ENCODE measurements around the gene SDHAF1. TPM values are rescaled to one million over a fixed set of nuclear protein-coding genes. Genes with fewer than 3 reads are reported as not detected.
"Not testable (repeated sequence)": the region's sequence is repeated elsewhere in the genome, so short reads cannot be mapped to it uniquely, and the experiment has no call there.

SDHAF1 gene
- total and polyA plus RNA-seq, 5 donors from 2014 or later, result 11.8 to 71.2 (median 63.6) TPM

GRCh38 chr19:36027696-36028095 lies 32.7 kb downstream of the SDHAF1 start:
- Histone ChIP-seq H3K4me1 (ENCODE audit: control insufficient read depth, insufficient read depth, low read length, poor library complexity, severe bottlenecking) (peaks cover 5% of the 10 kb centered on the region), H3K9me3 (ENCODE audit: control insufficient read depth in 2 of 2, low read length in 2 of 2) (no peaks in the 10 kb centered on the region), H3K36me3 (ENCODE audit: control insufficient read depth, insufficient read depth, low read length) (peaks cover 8% of the 10 kb centered on the region), H3K4me3 (ENCODE audit: low read depth, low read length) (no peak overlapping the region), H3K27ac (ENCODE audit: insufficient read depth, low read length, poor library complexity, severe bottlenecking) (no peak overlapping the region), H3K27me3 (ENCODE audit: control insufficient read depth, insufficient read depth, low read length) (no peaks in the 10 kb centered on the region)
- peaks cover 30% of the 10 kb centered on the region for H3K36me3 Mint-ChIP-seq
- H3K4me3 Mint-ChIP-seq, result no peak overlapping the region
- H3K9me3 Mint-ChIP-seq, result peaks cover 0 to 2% (median 0%) of the 10 kb centered on the region in 7 donors
- H3K27ac Mint-ChIP-seq, result no peak overlapping the region
- peaks cover 0 to 5% (median 2%) of the 10 kb centered on the region in 4 donors for H3K4me1 Mint-ChIP-seq
- ATAC-seq (ENCODE audit: low read depth in 2 of 2) (no peak), DNase-seq (no peak)
- no peaks in the 10 kb centered on the region for H3K27me3 Mint-ChIP-seq

- peaks cover 6% of the 10 kb centered on the region for H3K36me3 ChIP-seq (ENCODE audit: control insufficient read depth, insufficient read depth, low read length)
- H3K4me1 ChIP-seq (ENCODE audit: control insufficient read depth, insufficient read depth, low read length, poor library complexity, severe bottlenecking), result peaks cover 9% of the 10 kb centered on the region
- H3K27ac ChIP-seq (ENCODE audit: insufficient read depth, low read length, poor library complexity, severe bottlenecking), result no peak overlapping the region
- Mint-ChIP-seq H3K27ac (no peak overlapping the region), H3K4me1 (peaks cover 0 to 9% (median 2%) of the 10 kb centered on the region in 4 donors), H3K4me3 (peak overlapping the region in 1 of 4 donors; percentile 21), H3K9me3 (no peaks in the 10 kb centered on the region), H3K27me3 (no peaks in the 10 kb centered on the region), H3K36me3 (peaks cover 26% of the 10 kb centered on the region)
- no peaks in the 10 kb centered on the region for H3K9me3 ChIP-seq (ENCODE audit: control insufficient read depth in 2 of 2, low read length in 2 of 2)
- no peak overlapping the region for H3K4me3 ChIP-seq (ENCODE audit: low read depth, low read length)
- H3K27me3 ChIP-seq (ENCODE audit: control insufficient read depth, insufficient read depth, low read length), result no peaks in the 10 kb centered on the region
- no peak for ATAC-seq (ENCODE audit: low read depth in 2 of 2)
- no peak for DNase-seq
Measured at GRCh38 chr19:36028313-36029041, 33.5 kb downstream of the SDHAF1 start.

- peak overlapping the region in 1 of 4 donors; percentile 38 for H3K4me3 Mint-ChIP-seq
- peak overlapping the region in 1 of 3 donors; percentile 57 for H3K27ac Mint-ChIP-seq
- no peak for DNase-seq
- peaks cover 0 to 23% (median 14%) of the 10 kb centered on the region in 4 donors for H3K4me1 Mint-ChIP-seq
- Histone ChIP-seq H3K4me3 (ENCODE audit: low read depth, low read length) (no peak overlapping the region), H3K27ac (ENCODE audit: insufficient read depth, low read length, poor library complexity, severe bottlenecking) (no peak overlapping the region), H3K36me3 (ENCODE audit: control insufficient read depth, insufficient read depth, low read length) (no peaks in the 10 kb centered on the region), H3K27me3 (ENCODE audit: control insufficient read depth, insufficient read depth, low read length) (no peaks in the 10 kb centered on the region), H3K4me1 (ENCODE audit: control insufficient read depth, insufficient read depth, low read length, poor library complexity, severe bottlenecking) (peaks cover 12% of the 10 kb centered on the region), H3K9me3 (ENCODE audit: control insufficient read depth in 2 of 2, low read length in 2 of 2) (no peaks in the 10 kb centered on the region)
- H3K36me3 Mint-ChIP-seq, result peaks cover 37% of the 10 kb centered on the region
- no peaks in the 10 kb centered on the region for H3K9me3 Mint-ChIP-seq
- H3K27me3 Mint-ChIP-seq, result no peaks in the 10 kb centered on the region
- ATAC-seq (ENCODE audit: low read depth in 2 of 2), result no peak
Measured at GRCh38 chr19:36030264-36031148, 35.5 kb downstream of the SDHAF1 start.

- peaks cover 36% of the 10 kb centered on the region for H3K36me3 Mint-ChIP-seq
- H3K27ac Mint-ChIP-seq, result no peak overlapping the region
- H3K27me3 ChIP-seq (ENCODE audit: control insufficient read depth, insufficient read depth, low read length), result no peaks in the 10 kb centered on the region
- H3K9me3 ChIP-seq (ENCODE audit: control insufficient read depth in 2 of 2, low read length in 2 of 2), result no peaks in the 10 kb centered on the region
- H3K4me1 Mint-ChIP-seq, result peaks cover 0 to 28% (median 17%) of the 10 kb centered on the region in 4 donors
- ATAC-seq (ENCODE audit: low read depth in 2 of 2) (no peak), DNase-seq (no peak)
- peaks cover 12% of the 10 kb centered on the region for H3K4me1 ChIP-seq (ENCODE audit: control insufficient read depth, insufficient read depth, low read length, poor library complexity, severe bottlenecking)
- no peak overlapping the region for H3K27ac ChIP-seq (ENCODE audit: insufficient read depth, low read length, poor library complexity, severe bottlenecking)
- no peaks in the 10 kb centered on the region for H3K9me3 Mint-ChIP-seq
- H3K4me3 Mint-ChIP-seq, result peak overlapping the region in 1 of 4 donors; percentile 29
- H3K4me3 ChIP-seq (ENCODE audit: low read depth, low read length), result no peak overlapping the region
- H3K36me3 ChIP-seq (ENCODE audit: control insufficient read depth, insufficient read depth, low read length), result no peaks in the 10 kb centered on the region
- H3K27me3 Mint-ChIP-seq, result no peaks in the 10 kb centered on the region
Measured at GRCh38 chr19:36031308-36031707, 36.3 kb downstream of the SDHAF1 start.

GRCh38 chr19:36032251-36033104 lies 37.5 kb downstream of the SDHAF1 start, which contains the start of gene CLIP3:
TSS of gene CLIP3 (minus strand) at chr19:36032873. CDS start at chr19:36032357, 516 bp downstream.
- H3K27me3 Mint-ChIP-seq, result no peaks in the 10 kb centered on the region
- H3K36me3 ChIP-seq (ENCODE audit: control insufficient read depth, insufficient read depth, low read length), result no peaks in the 10 kb centered on the region
- ATAC-seq (ENCODE audit: low read depth in 2 of 2), result no peak
- no peak within 1 kb of the TSS for H3K4me3 ChIP-seq (ENCODE audit: low read depth, low read length)
- no peaks in the 10 kb centered on the region for H3K9me3 ChIP-seq (ENCODE audit: control insufficient read depth in 2 of 2, low read length in 2 of 2)
- peaks cover 36% of the 10 kb centered on the region for H3K36me3 Mint-ChIP-seq
- no peaks in the 10 kb centered on the region for H3K27me3 ChIP-seq (ENCODE audit: control insufficient read depth, insufficient read depth, low read length)
- H3K9me3 Mint-ChIP-seq, result no peaks in the 10 kb centered on the region
- H3K27ac ChIP-seq (ENCODE audit: insufficient read depth, low read length, poor library complexity, severe bottlenecking), result no peak within 1 kb of the TSS
- H3K4me3 Mint-ChIP-seq, result peak within 1 kb of the TSS; percentile 56 to 85 (median 68)
- peaks cover 12% of the 10 kb centered on the region for H3K4me1 ChIP-seq (ENCODE audit: control insufficient read depth, insufficient read depth, low read length, poor library complexity, severe bottlenecking)
- no peak within 1 kb of the TSS for H3K27ac Mint-ChIP-seq
- peaks cover 0 to 35% (median 18%) of the 10 kb centered on the region in 4 donors for H3K4me1 Mint-ChIP-seq
- DNase-seq, result peak in 2 of 3 donors; percentile 15 to 29

- Mint-ChIP-seq H3K4me1 (peaks cover 0 to 14% (median 8%) of the 10 kb centered on the region in 4 donors), H3K36me3 (peaks cover 12% of the 10 kb centered on the region), H3K4me3 (peak overlapping the region in 1 of 4 donors; percentile 10), H3K27me3 (no peaks in the 10 kb centered on the region), H3K9me3 (no peaks in the 10 kb centered on the region), H3K27ac (no peak overlapping the region)
- no peak for ATAC-seq (ENCODE audit: low read depth in 2 of 2)
- Histone ChIP-seq H3K27ac (ENCODE audit: insufficient read depth, low read length, poor library complexity, severe bottlenecking) (no peak overlapping the region), H3K27me3 (ENCODE audit: control insufficient read depth, insufficient read depth, low read length) (no peaks in the 10 kb centered on the region), H3K9me3 (ENCODE audit: control insufficient read depth in 2 of 2, low read length in 2 of 2) (no peaks in the 10 kb centered on the region), H3K36me3 (ENCODE audit: control insufficient read depth, insufficient read depth, low read length) (no peaks in the 10 kb centered on the region), H3K4me1 (ENCODE audit: control insufficient read depth, insufficient read depth, low read length, poor library complexity, severe bottlenecking) (peaks cover under 1% of the 10 kb centered on the region), H3K4me3 (ENCODE audit: low read depth, low read length) (no peak overlapping the region)
- DNase-seq, result no peak
Measured at GRCh38 chr19:36040495-36040894, 45.5 kb downstream of the SDHAF1 start.

- not testable (repeated sequence) for ATAC-seq (ENCODE audit: low read depth in 2 of 2); H3K4me1 ChIP-seq (ENCODE audit: control insufficient read depth, insufficient read depth, low read length, poor library complexity, severe bottlenecking)
Measured at GRCh38 chr19:36041092-36041491, 46.1 kb downstream of the SDHAF1 start.

More at GRCh38 chr19:36041092-36041491, 46.1 kb downstream of the SDHAF1 start:
- DNase-seq; H3K9me3 ChIP-seq (ENCODE audit: control insufficient read depth in 2 of 2, low read length in 2 of 2); H3K4me3 ChIP-seq (ENCODE audit: low read depth, low read length); H3K4me3 Mint-ChIP-seq; H3K27me3 ChIP-seq (ENCODE audit: control insufficient read depth, insufficient read depth, low read length); H3K27me3 Mint-ChIP-seq; H3K9me3 Mint-ChIP-seq; H3K27ac Mint-ChIP-seq; H3K27ac ChIP-seq (ENCODE audit: insufficient read depth, low read length, poor library complexity, severe bottlenecking); H3K36me3 ChIP-seq (ENCODE audit: control insufficient read depth, insufficient read depth, low read length): not testable (repeated sequence)
- peaks cover 12% of the 10 kb centered on the region for H3K36me3 Mint-ChIP-seq
- peaks cover 0 to 12% (median 4%) of the 10 kb centered on the region in 4 donors for H3K4me1 Mint-ChIP-seq

Data from CD4-positive, CD25-positive, alpha-beta regulatory T cell (primary cell).